ENCODE measurements around the gene BHMT. TPM values are rescaled to one million over a fixed set of nuclear protein-coding genes. Genes with fewer than 3 reads are reported as not detected.

BHMT gene
- total and polyA plus RNA-seq, 9 of the 15 experiments (the other 6 are each of a cell fraction or from before 2014, with no cell fraction given): not detected

DNA sequence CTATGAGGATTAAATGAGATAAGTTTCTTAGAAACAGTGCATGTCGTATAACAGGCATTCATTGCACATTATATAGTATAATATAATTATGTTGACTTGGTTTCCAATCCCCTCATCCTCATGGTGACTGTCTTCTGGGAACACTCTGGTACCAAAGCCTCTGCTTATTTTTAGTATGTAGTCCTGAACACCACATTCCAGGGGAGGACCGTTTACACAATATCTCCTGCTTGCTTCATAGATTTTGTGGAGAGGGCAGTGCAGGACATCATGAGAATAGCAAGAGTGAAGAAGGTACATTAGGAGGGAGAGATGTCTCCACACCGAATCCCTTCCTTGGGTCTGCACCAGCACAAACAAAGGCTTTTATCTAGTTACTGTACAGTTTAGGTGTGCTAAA, 20.5 kb upstream of the BHMT start:
- Histone ChIP-seq H3K27me3 (ENCODE audit: control insufficient read depth in 2 of 2, insufficient read depth in 2 of 2, low read length in 2 of 2) (peaks cover 8% of the 10 kb centered on the region in 2 experiments; a peak in 3 of 5 replicates), H3K9me3 (replicated peaks; ENCODE audit: control insufficient read depth, insufficient read depth, low read depth, low read length) (no peaks in the 10 kb centered on the region), H3K9me1 (ENCODE audit: control insufficient read depth, insufficient read depth, low read length) (no peaks in the 10 kb centered on the region), H3K36me3 (ENCODE audit: control insufficient read depth, insufficient read depth, low read length) (no peaks in the 10 kb centered on the region), H3K4me2 (ENCODE audit: insufficient read depth, low read length) (no peak overlapping the region), H3K4me1 (replicated peaks in 1 of 2; ENCODE audit: control insufficient read depth in 2 of 2, insufficient read depth in 2 of 2, low read length in 2 of 2) (no peaks in the 10 kb centered on the region; a peak in 1 of 5 replicates), H4K20me1 (replicated peaks; ENCODE audit: control insufficient read depth, insufficient read depth, low read length) (no peaks in the 10 kb centered on the region), H3K9ac (ENCODE audit: insufficient read depth in 1 of 2, low read depth in 2 of 2, low read length in 2 of 2) (no peak overlapping the region), H3K79me2 (ENCODE audit: control insufficient read depth, insufficient read depth, low read length) (no peaks in the 10 kb centered on the region), H3K4me3 (no peak overlapping the region), H2AFZ (ENCODE audit: low read depth, low read length) (no peak overlapping the region), H3K27ac (ENCODE audit: extremely low read depth, low read depth, low read length) (no peak overlapping the region)
- intact Hi-C loops (cut with micrococcal nuclease): no loop called here
- in situ Hi-C loops (cut with MboI): no loop called here
- TF ChIP-seq ZFPM2 (CRISPR knock-in tag; IDR thresholded peaks at IDR 0.05) (no peak), PTTG1 (tag; IDR thresholded peaks at IDR 0.05; ENCODE audit: low read depth) (no peak), KDM1A (IDR thresholded peaks at IDR 0.05) (no peak), BDP1 (IDR thresholded peaks at IDR 0.05; ENCODE audit: insufficient read depth, insufficient read length) (no peak), PPARD (CRISPR knock-in tag; IDR thresholded peaks at IDR 0.05) (no peak), E2F6 (IDR thresholded peaks at IDR 0.05; ENCODE audit: borderline replicate concordance in 1 of 2, extremely low read depth in 1 of 2, insufficient read depth in 1 of 2, insufficient read length in 1 of 2, low read depth in 1 of 2, low read length in 1 of 2, poor library complexity in 1 of 2, severe bottlenecking in 1 of 2) (no peak), ZNF512 (tag; IDR thresholded peaks at IDR 0.05) (no peak), PCBP1 (IDR thresholded peaks at IDR 0.05; ENCODE audit: low read depth, low read length, poor library complexity, severe bottlenecking) (no peak)
- no TSS peak for BruUV-seq (replicated peaks)
- CTCF ChIA-PET (ENCODE audit: low intra/inter-chr PET ratio): no interaction called here
- FAIRE-seq (no peak), DNase-seq (ENCODE audit: extremely low read depth in 1 of 4, low spot score in 3 of 4) (no peak), ATAC-seq (no peak)
- WGBS (ENCODE audit: insufficient coverage, low coverage, missing lambda C conversion rate): 2% methylated on average over 3 of the region's 3 CpGs
- POLR2A ChIA-PET: no interaction called here
